ENCODE data around the gene NDUFB8. TPM values are rescaled to one million over a fixed set of nuclear protein-coding genes. Genes with fewer than 3 reads are reported as not detected.
A peak's percentile ranks its signal among the peaks of the same experiment; 100 is the strongest.

Gene NDUFB8
- polyA plus RNA-seq, 4 donors: 186 to 484 (median 406) TPM

DNA sequence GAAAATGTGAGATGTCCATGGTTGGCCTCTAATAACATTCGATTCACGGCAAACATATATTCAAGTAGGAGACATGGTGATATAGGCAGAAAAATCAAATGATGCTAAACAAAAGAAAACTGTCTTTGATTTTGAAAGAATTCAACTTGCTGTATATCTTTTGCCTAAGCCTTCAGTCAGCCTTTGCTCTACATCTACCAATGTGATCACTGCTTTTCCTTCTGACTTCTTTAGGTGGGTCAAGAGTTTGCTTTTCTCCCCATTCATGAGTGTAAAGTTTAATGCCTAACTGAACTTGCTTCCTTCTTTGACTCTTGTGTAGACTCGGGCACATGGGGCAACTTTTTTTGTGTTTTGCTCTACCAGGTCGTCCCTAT is 5.7 kb upstream of the NDUFB8 start:
- 48 to 49% (median 49%) methylated on average over 4 of the region's 4 CpGs for WGBS, 3 donors
- Histone ChIP-seq H3K27me3 (ENCODE audit: control insufficient read depth in 3 of 3, insufficient read depth in 3 of 3, low read length in 3 of 3) (no peaks in the 10 kb centered on the region), H3K4me3 (ENCODE audit: low read depth in 1 of 3, low read length in 3 of 3) (peak overlapping the region in 2 of 3 donors; percentile 87 to 89), H3K36me3 (ENCODE audit: control insufficient read depth in 3 of 3, insufficient read depth in 2 of 3, low read depth in 1 of 3, low read length in 3 of 3) (peaks cover under 1 to 15% (median 5%) of the 10 kb centered on the region in 3 donors), H3K27ac (ENCODE audit: low read depth in 1 of 3, low read length in 2 of 3) (peak overlapping the region in 1 of 3 donors; percentile 24), H3K9me3 (ENCODE audit: control insufficient read depth in 2 of 2, insufficient read depth in 1 of 2, low read depth in 1 of 2, low read length in 1 of 2) (no peaks in the 10 kb centered on the region), H3K4me1 (ENCODE audit: control insufficient read depth in 3 of 3, insufficient read depth in 2 of 3, low read depth in 1 of 3, low read length in 2 of 3) (peaks cover 4 to 16% (median 11%) of the 10 kb centered on the region in 3 donors)
- FAIRE-seq (no peak), DNase-seq (no peak)

DNA sequence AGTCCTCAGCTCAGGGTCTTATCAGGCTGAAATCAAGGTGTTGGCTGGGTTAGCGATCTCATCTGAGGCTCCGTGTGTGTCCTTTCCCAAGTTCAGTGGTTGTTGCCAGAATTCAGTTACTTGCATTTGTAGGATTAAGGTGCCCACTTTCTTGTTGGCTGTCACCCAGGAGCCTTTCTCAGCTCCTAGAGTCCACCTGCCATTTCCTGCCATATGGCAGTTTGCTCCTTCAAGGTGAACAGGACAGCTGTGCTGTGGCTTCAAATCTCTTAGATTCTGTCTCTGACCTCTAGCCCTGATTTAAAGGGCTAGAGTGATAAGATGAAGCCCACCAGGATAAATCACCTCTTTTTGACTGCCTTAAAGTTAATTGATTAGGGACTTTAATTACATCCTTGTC is 5.1 kb upstream of the NDUFB8 start:
- no peaks in the 10 kb centered on the region for H3K27me3 ChIP-seq (ENCODE audit: control insufficient read depth in 3 of 3, insufficient read depth in 3 of 3, low read length in 3 of 3)
- DNase-seq (no peak), FAIRE-seq (no peak)
- 19 to 56% (median 27%) methylated on average over 2 of the region's 2 CpGs for WGBS, 3 donors
- no peaks in the 10 kb centered on the region for H3K9me3 ChIP-seq (ENCODE audit: control insufficient read depth in 2 of 2, insufficient read depth in 1 of 2, low read depth in 1 of 2, low read length in 1 of 2)
- H3K36me3 ChIP-seq (ENCODE audit: control insufficient read depth in 3 of 3, insufficient read depth in 2 of 3, low read depth in 1 of 3, low read length in 3 of 3): peaks cover 0 to 11% (median 5%) of the 10 kb centered on the region in 3 donors
- H3K4me3 ChIP-seq (ENCODE audit: low read depth in 1 of 3, low read length in 3 of 3): no peak overlapping the region
- peaks cover 4 to 20% (median 11%) of the 10 kb centered on the region in 3 donors for H3K4me1 ChIP-seq (ENCODE audit: control insufficient read depth in 3 of 3, insufficient read depth in 2 of 3, low read depth in 1 of 3, low read length in 2 of 3)
- H3K27ac ChIP-seq (ENCODE audit: low read depth in 1 of 3, low read length in 2 of 3): no peak overlapping the region

DNA sequence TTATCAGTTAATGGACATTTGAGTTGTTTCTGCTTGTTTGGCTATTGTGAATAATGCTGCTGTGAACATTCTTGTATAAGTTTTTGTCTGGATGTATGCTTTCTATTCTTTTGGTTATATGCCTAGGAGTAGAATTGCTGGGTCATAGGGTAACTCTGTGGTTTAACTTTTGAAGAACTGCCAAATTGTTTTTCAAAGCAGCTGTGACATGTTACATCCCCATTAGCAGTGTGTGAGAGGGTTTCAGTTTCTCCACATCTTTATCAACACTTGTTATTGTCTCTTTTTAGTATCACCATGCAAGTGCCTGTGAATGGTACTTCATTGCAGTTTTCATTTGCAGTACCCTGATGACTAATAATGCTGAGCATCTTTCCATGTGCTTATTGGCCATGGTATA is 2.1 kb upstream of the NDUFB8 start:
- Histone ChIP-seq H3K9me3 (ENCODE audit: control insufficient read depth in 2 of 2, insufficient read depth in 1 of 2, low read depth in 1 of 2, low read length in 1 of 2) (no peaks in the 10 kb centered on the region), H3K4me3 (ENCODE audit: low read depth in 1 of 3, low read length in 3 of 3) (no peak overlapping the region), H3K27me3 (ENCODE audit: control insufficient read depth in 3 of 3, insufficient read depth in 3 of 3, low read length in 3 of 3) (no peaks in the 10 kb centered on the region), H3K36me3 (ENCODE audit: control insufficient read depth in 3 of 3, insufficient read depth in 2 of 3, low read depth in 1 of 3, low read length in 3 of 3) (peaks cover 0 to 9% (median 2%) of the 10 kb centered on the region in 3 donors), H3K4me1 (ENCODE audit: control insufficient read depth in 3 of 3, insufficient read depth in 2 of 3, low read depth in 1 of 3, low read length in 2 of 3) (peaks cover 4 to 15% (median 7%) of the 10 kb centered on the region in 3 donors), H3K27ac (ENCODE audit: low read depth in 1 of 3, low read length in 2 of 3) (no peak overlapping the region)
- FAIRE-seq: no peak
- DNase-seq: no peak

DNA sequence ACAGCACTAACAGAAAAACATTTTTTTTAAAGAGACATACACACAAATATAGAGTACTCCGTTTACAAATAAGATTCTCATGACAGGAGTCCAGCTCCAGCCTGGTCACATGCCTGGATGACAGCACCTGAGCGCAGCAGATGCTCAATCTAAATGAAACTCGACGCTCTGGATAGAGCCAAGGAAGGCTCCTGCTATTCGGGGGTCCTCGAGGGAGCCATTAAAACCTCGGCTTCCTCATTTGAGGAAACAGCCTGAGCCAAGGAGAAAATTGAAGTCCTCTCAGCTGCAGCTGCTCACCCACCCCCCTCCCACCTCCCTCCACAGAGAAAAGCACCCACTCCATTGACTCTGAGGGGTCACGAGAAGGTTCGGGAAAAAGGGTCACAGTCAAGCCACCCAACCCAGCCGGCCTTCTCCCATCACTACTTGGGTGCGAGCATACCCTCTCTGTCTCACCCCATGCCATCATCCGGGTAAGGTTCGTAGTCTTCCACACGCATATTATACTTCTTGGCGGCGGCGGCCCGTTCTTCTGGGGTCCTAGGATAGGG is 673 bp downstream of the NDUFB8 start:
- Histone ChIP-seq H3K27me3 (ENCODE audit: control insufficient read depth in 3 of 3, insufficient read depth in 3 of 3, low read length in 3 of 3) (no peaks in the 10 kb centered on the region), H3K4me1 (ENCODE audit: control insufficient read depth in 3 of 3, insufficient read depth in 2 of 3, low read depth in 1 of 3, low read length in 2 of 3) (peaks cover 0 to 5% (median 2%) of the 10 kb centered on the region in 3 donors), H3K4me3 (ENCODE audit: low read depth in 1 of 3, low read length in 3 of 3) (peak overlapping the region; percentile 68 to 90 (median 73)), H3K9me3 (ENCODE audit: control insufficient read depth in 2 of 2, insufficient read depth in 1 of 2, low read depth in 1 of 2, low read length in 1 of 2) (no peaks in the 10 kb centered on the region), H3K27ac (ENCODE audit: low read depth in 1 of 3, low read length in 2 of 3) (peak overlapping the region; percentile 27 to 76 (median 52)), H3K36me3 (ENCODE audit: control insufficient read depth in 3 of 3, insufficient read depth in 2 of 3, low read depth in 1 of 3, low read length in 3 of 3) (peaks cover 2 to 31% (median 11%) of the 10 kb centered on the region in 3 donors)
- FAIRE-seq (no peak), DNase-seq (peak in 1 of 2 donors; percentile 36)
- WGBS, 3 donors: 1 to 2% (median 1%) methylated on average over 18 of the region's 18 CpGs

DNA sequence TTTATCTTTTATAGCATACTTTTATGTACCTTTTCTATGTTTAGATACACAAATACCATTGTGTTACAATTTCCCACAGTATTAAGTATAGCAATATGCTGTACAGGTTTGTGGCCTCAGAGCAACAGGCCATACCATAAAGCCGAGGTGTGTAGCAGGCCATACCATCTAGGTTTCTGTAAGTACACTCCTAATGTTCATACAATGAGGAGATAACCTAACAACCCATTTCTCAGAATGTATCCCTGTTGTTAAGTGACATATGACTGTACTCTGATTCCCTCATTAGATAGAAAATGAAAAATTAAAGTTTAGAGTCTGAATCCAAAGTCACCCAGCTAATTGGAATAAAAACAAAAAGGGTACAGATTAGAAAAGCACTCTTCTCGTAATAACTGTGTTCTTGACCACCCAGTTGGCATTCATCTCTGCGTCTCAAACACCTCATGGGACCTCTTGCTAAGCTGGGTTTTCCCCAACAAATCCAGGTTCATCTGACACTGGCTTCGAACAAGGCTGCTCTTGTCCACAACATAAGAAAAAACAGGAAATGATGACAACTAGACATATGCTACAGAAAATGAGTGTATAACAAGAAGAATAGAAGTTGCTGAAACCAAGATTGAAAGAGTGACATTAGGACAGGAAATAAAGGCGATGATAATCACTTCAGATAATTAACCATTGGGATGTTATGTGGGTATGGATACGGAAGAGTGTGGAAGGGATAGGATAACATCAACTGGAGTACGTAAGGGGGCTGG is 1.4 kb downstream of the NDUFB8 start:
- peaks cover 2 to 35% (median 11%) of the 10 kb centered on the region in 3 donors for H3K36me3 ChIP-seq (ENCODE audit: control insufficient read depth in 3 of 3, insufficient read depth in 2 of 3, low read depth in 1 of 3, low read length in 3 of 3)
- H3K27ac ChIP-seq (ENCODE audit: low read depth in 1 of 3, low read length in 2 of 3): no peak overlapping the region
- FAIRE-seq (no peak), DNase-seq (no peak)
- WGBS, 3 donors: 44 to 52% (median 47%) methylated on average over 7 of the region's 7 CpGs
- H3K4me1 ChIP-seq (ENCODE audit: control insufficient read depth in 3 of 3, insufficient read depth in 2 of 3, low read depth in 1 of 3, low read length in 2 of 3): peaks cover 0 to 5% (median 2%) of the 10 kb centered on the region in 3 donors
- peak overlapping the region in 2 of 3 donors; percentile 68 to 90 for H3K4me3 ChIP-seq (ENCODE audit: low read depth in 1 of 3, low read length in 3 of 3)
- no peaks in the 10 kb centered on the region for H3K27me3 ChIP-seq (ENCODE audit: control insufficient read depth in 3 of 3, insufficient read depth in 3 of 3, low read length in 3 of 3)
- no peaks in the 10 kb centered on the region for H3K9me3 ChIP-seq (ENCODE audit: control insufficient read depth in 2 of 2, insufficient read depth in 1 of 2, low read depth in 1 of 2, low read length in 1 of 2)

DNA sequence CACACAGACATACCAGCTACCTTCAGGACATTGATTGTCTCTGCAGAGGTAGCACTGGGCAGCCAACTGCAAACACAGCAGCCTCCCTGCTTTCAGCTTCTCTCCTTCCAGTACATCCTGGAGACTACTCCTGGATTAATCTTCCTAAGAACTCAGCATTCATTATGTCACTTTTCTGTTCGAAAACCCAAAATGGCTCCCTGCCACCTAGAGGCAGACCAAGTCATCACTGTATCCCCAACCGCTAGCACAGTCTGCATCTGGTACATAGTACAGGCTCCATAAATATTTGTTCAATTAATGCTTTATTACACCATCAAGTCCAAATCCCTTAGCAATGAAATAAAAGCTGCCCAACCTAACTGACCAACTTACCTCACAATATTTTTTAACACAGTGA is 5.0 kb downstream of the NDUFB8 start:
- no peak for FAIRE-seq

DNA sequence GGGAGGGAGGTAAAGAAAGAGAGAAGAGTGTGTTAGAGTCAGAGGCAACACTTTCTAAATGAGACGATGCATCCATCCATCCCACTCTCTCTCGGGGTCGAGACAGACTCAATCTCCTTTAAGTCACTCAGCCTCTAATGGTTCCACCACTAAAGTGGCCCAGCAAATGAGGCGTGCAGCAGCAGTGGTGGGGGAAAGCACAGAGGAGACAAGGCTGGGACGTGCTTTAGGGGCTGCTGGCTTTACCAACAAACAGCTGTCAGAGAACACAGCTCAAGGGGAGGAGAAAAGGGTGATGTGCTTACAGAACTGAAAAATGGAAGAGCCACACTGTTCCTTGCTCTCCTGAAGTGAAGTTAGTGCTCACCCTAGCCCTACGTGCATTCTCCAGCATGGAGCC is 5.5 kb downstream of the NDUFB8 start:
- Histone ChIP-seq H3K4me3 (ENCODE audit: low read depth in 1 of 3, low read length in 3 of 3) (no peak overlapping the region), H3K36me3 (ENCODE audit: control insufficient read depth in 3 of 3, insufficient read depth in 2 of 3, low read depth in 1 of 3, low read length in 3 of 3) (peaks cover 2 to 40% (median 11%) of the 10 kb centered on the region in 3 donors), H3K27ac (ENCODE audit: low read depth in 1 of 3, low read length in 2 of 3) (no peak overlapping the region), H3K4me1 (ENCODE audit: control insufficient read depth in 3 of 3, insufficient read depth in 2 of 3, low read depth in 1 of 3, low read length in 2 of 3) (peaks cover 0 to 2% (median 2%) of the 10 kb centered on the region in 3 donors), H3K27me3 (ENCODE audit: control insufficient read depth in 3 of 3, insufficient read depth in 3 of 3, low read length in 3 of 3) (peaks cover 0 to 10% (median 0%) of the 10 kb centered on the region in 3 donors), H3K9me3 (ENCODE audit: control insufficient read depth in 2 of 2, insufficient read depth in 1 of 2, low read depth in 1 of 2, low read length in 1 of 2) (no peaks in the 10 kb centered on the region)
- FAIRE-seq (no peak), DNase-seq (no peak)
- WGBS, 3 donors: 90 to 94% (median 92%) methylated on average over 6 of the region's 6 CpGs

More for the DNA sequence above, 5.0 kb downstream of the NDUFB8 start:
- Histone ChIP-seq H3K9me3 (ENCODE audit: control insufficient read depth in 2 of 2, insufficient read depth in 1 of 2, low read depth in 1 of 2, low read length in 1 of 2) (no peaks in the 10 kb centered on the region), H3K4me3 (ENCODE audit: low read depth in 1 of 3, low read length in 3 of 3) (no peak overlapping the region), H3K27me3 (ENCODE audit: control insufficient read depth in 3 of 3, insufficient read depth in 3 of 3, low read length in 3 of 3) (peaks cover 0 to 6% (median 0%) of the 10 kb centered on the region in 3 donors), H3K27ac (ENCODE audit: low read depth in 1 of 3, low read length in 2 of 3) (no peak overlapping the region), H3K36me3 (ENCODE audit: control insufficient read depth in 3 of 3, insufficient read depth in 2 of 3, low read depth in 1 of 3, low read length in 3 of 3) (peaks cover 2 to 40% (median 11%) of the 10 kb centered on the region in 3 donors), H3K4me1 (ENCODE audit: control insufficient read depth in 3 of 3, insufficient read depth in 2 of 3, low read depth in 1 of 3, low read length in 2 of 3) (peaks cover 0 to 2% (median 0%) of the 10 kb centered on the region in 3 donors)
- DNase-seq: no peak
- WGBS, 3 donors: 79 to 95% (median 90%) methylated on average over 2 of the region's 2 CpGs

DNA sequence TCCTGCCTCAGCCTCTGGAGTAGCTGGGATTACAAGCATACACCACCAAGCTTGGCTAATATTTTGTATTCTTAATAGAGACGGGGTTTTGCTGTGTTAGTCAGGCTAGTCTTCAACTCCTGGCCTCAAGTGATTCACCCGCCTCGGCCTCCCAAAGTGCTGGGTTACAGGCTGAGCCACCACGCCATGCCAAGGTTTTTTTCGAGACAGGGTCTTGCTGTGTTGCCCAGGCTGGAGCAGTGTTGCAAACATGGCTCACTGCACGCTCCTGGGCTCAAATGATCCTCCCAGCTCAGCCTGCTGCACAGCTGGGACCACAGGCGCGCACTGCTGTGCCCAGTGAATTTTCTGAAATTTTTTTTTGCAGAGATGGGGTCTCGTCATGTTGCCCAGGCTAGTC is 6.7 kb downstream of the NDUFB8 start:
- Histone ChIP-seq H3K27ac (ENCODE audit: low read depth in 1 of 3, low read length in 2 of 3) (no peak overlapping the region), H3K36me3 (ENCODE audit: control insufficient read depth in 3 of 3, insufficient read depth in 2 of 3, low read depth in 1 of 3, low read length in 3 of 3) (peaks cover 2 to 40% (median 11%) of the 10 kb centered on the region in 3 donors), H3K4me1 (ENCODE audit: control insufficient read depth in 3 of 3, insufficient read depth in 2 of 3, low read depth in 1 of 3, low read length in 2 of 3) (peaks cover 0 to 7% (median 0%) of the 10 kb centered on the region in 3 donors), H3K27me3 (ENCODE audit: control insufficient read depth in 3 of 3, insufficient read depth in 3 of 3, low read length in 3 of 3) (peaks cover 0 to 15% (median 0%) of the 10 kb centered on the region in 3 donors), H3K4me3 (ENCODE audit: low read depth in 1 of 3, low read length in 3 of 3) (no peak overlapping the region), H3K9me3 (ENCODE audit: control insufficient read depth in 2 of 2, insufficient read depth in 1 of 2, low read depth in 1 of 2, low read length in 1 of 2) (no peaks in the 10 kb centered on the region)
- 96 to 98% (median 97%) methylated on average over 9 of the region's 9 CpGs for WGBS, 3 donors
- DNase-seq: no peak
- no peak for FAIRE-seq

Data from small intestine (tissue), 7 donors.